H1 (cell line): Measurements from ENCODE around the gene TFB1M.

Experiments used
- CTCF ChIP-seq, 3 experiments: IDR thresholded peaks; 1 replicate in 2 of 3; 2 replicates in 1 of 3; pipeline versions ENCODE4 v1.5.1 to v1.6.1; 2011; ENCODE audit warnings: low read length in 3 of 3, mild to moderate bottlenecking in 3 of 3, inconsistent platforms in 2 of 3, low read depth in 1 of 3, moderate library complexity in 1 of 3; ENCODE audit not compliant: insufficient read depth in 1 of 3; ENCODE audit errors: control extremely low read depth in 1 of 3
- EZH2 ChIP-seq: fragments of 200-600 bp; sonication (generic); IDR thresholded peaks from 2 replicates; pipeline ENCODE4 v1.7.1; 2012; ENCODE audit warnings: low read depth, mild to moderate bottlenecking, moderate library complexity, low read length, inconsistent platforms; ENCODE audit not compliant: severe bottlenecking
- KDM1A ChIP-seq: fragments of 200-600, 300-600 bp; sonication (generic); IDR thresholded peaks from 2 replicates; pipeline ENCODE4 v1.7.1; 2016; ENCODE audit warnings: mild to moderate bottlenecking, low read length, borderline replicate concordance

GRCh38 chr6:155328074-155328538 is 13.8 kb upstream of the TFB1M start:
- TF ChIP-seq EZH2 (no peak), CTCF (IDR thresholded peaks at IDR 0.05; ENCODE audit: control extremely low read depth in 1 of 3, insufficient read depth in 1 of 3, low read depth in 1 of 3, low read length in 3 of 3) (no peak), KDM1A (no peak)
